ENCODE results near the gene SCRN3.

Gene SCRN3

GRCh38 chr2:174438146-174438886, 42.8 kb downstream of the SCRN3 start:
- H3K9me3 Mint-ChIP-seq: no peaks in the 10 kb centered on the region
- H3K27ac Mint-ChIP-seq: no peak overlapping the region
- no peak for DNase-seq (ENCODE audit: low spot score)
- H3K4me3 Mint-ChIP-seq: no peak overlapping the region
- no peaks in the 10 kb centered on the region for H3K4me1 Mint-ChIP-seq (ENCODE audit: low read depth)
- H3K36me3 Mint-ChIP-seq (ENCODE audit: low read depth): peaks cover 5% of the 10 kb centered on the region
- no peaks in the 10 kb centered on the region for H3K27me3 Mint-ChIP-seq (ENCODE audit: low read depth)

GRCh38 chr2:174439323-174439722, 43.8 kb downstream of the SCRN3 start:
- Mint-ChIP-seq H3K36me3 (ENCODE audit: low read depth) (peaks cover 5% of the 10 kb centered on the region), H3K9me3 (no peaks in the 10 kb centered on the region), H3K4me3 (no peak overlapping the region), H3K4me1 (ENCODE audit: low read depth) (no peaks in the 10 kb centered on the region), H3K27me3 (ENCODE audit: low read depth) (no peaks in the 10 kb centered on the region), H3K27ac (no peak overlapping the region)
- DNase-seq (ENCODE audit: low spot score): no peak

- Mint-ChIP-seq H3K27me3 (ENCODE audit: low read depth) (no peaks in the 10 kb centered on the region), H3K4me1 (ENCODE audit: low read depth) (no peaks in the 10 kb centered on the region), H3K27ac (no peak overlapping the region), H3K4me3 (no peak overlapping the region), H3K36me3 (ENCODE audit: low read depth) (peaks cover 7% of the 10 kb centered on the region), H3K9me3 (no peaks in the 10 kb centered on the region)
- DNase-seq (ENCODE audit: low spot score): no peak
Observed at GRCh38 chr2:174439950-174440349, 44.4 kb downstream of the SCRN3 start.

GRCh38 chr2:174442546-174443510, 47.3 kb downstream of the SCRN3 start:
- no peaks in the 10 kb centered on the region for H3K4me1 Mint-ChIP-seq (ENCODE audit: low read depth)
- H3K4me3 Mint-ChIP-seq: no peak overlapping the region
- H3K9me3 Mint-ChIP-seq: no peaks in the 10 kb centered on the region
- DNase-seq (ENCODE audit: low spot score): no peak
- peaks cover 11% of the 10 kb centered on the region for H3K36me3 Mint-ChIP-seq (ENCODE audit: low read depth)
- no peak overlapping the region for H3K27ac Mint-ChIP-seq
- H3K27me3 Mint-ChIP-seq (ENCODE audit: low read depth): no peaks in the 10 kb centered on the region

- no peaks in the 10 kb centered on the region for H3K27me3 Mint-ChIP-seq (ENCODE audit: low read depth)
- no peaks in the 10 kb centered on the region for H3K9me3 Mint-ChIP-seq
- no peak overlapping the region for H3K4me3 Mint-ChIP-seq
- H3K27ac Mint-ChIP-seq: no peak overlapping the region
- no peaks in the 10 kb centered on the region for H3K4me1 Mint-ChIP-seq (ENCODE audit: low read depth)
- DNase-seq (ENCODE audit: low spot score): no peak
- H3K36me3 Mint-ChIP-seq (ENCODE audit: low read depth): peaks cover 12% of the 10 kb centered on the region
Observed at GRCh38 chr2:174444761-174445160, 49.2 kb downstream of the SCRN3 start.

- H3K27ac Mint-ChIP-seq: no peak overlapping the region
- H3K4me1 Mint-ChIP-seq (ENCODE audit: low read depth): peaks cover 4% of the 10 kb centered on the region
- H3K27me3 Mint-ChIP-seq (ENCODE audit: low read depth): no peaks in the 10 kb centered on the region
- H3K36me3 Mint-ChIP-seq (ENCODE audit: low read depth): peaks cover 15% of the 10 kb centered on the region
- no peaks in the 10 kb centered on the region for H3K9me3 Mint-ChIP-seq
- H3K4me3 Mint-ChIP-seq: no peak overlapping the region
- DNase-seq (ENCODE audit: low spot score): no peak
Observed at GRCh38 chr2:174445248-174445647, 49.7 kb downstream of the SCRN3 start.

- H3K4me1 Mint-ChIP-seq (ENCODE audit: low read depth): peaks cover 8% of the 10 kb centered on the region
- DNase-seq (ENCODE audit: low spot score): no peak
- H3K36me3 Mint-ChIP-seq (ENCODE audit: low read depth): peaks cover 14% of the 10 kb centered on the region
- H3K27ac Mint-ChIP-seq: no peak overlapping the region
- H3K4me3 Mint-ChIP-seq: no peak overlapping the region
- H3K9me3 Mint-ChIP-seq: no peaks in the 10 kb centered on the region
- H3K27me3 Mint-ChIP-seq (ENCODE audit: low read depth): no peaks in the 10 kb centered on the region
Observed at GRCh38 chr2:174446531-174446930, 51.0 kb downstream of the SCRN3 start.

- H3K9me3 Mint-ChIP-seq: no peaks in the 10 kb centered on the region
- no peak overlapping the region for H3K27ac Mint-ChIP-seq
- no peak for DNase-seq (ENCODE audit: low spot score)
- H3K4me3 Mint-ChIP-seq: no peak overlapping the region
- H3K27me3 Mint-ChIP-seq (ENCODE audit: low read depth): no peaks in the 10 kb centered on the region
- H3K36me3 Mint-ChIP-seq (ENCODE audit: low read depth): peaks cover 12% of the 10 kb centered on the region
- peaks cover 8% of the 10 kb centered on the region for H3K4me1 Mint-ChIP-seq (ENCODE audit: low read depth)
Observed at GRCh38 chr2:174449033-174449432, 53.5 kb downstream of the SCRN3 start.

- Mint-ChIP-seq H3K9me3 (no peaks in the 10 kb centered on the region), H3K4me3 (no peak overlapping the region), H3K27me3 (ENCODE audit: low read depth) (no peaks in the 10 kb centered on the region), H3K4me1 (ENCODE audit: low read depth) (peaks cover 8% of the 10 kb centered on the region), H3K36me3 (ENCODE audit: low read depth) (peaks cover 8% of the 10 kb centered on the region), H3K27ac (no peak overlapping the region)
- DNase-seq (ENCODE audit: low spot score): no peak
Observed at GRCh38 chr2:174450021-174450816, 54.7 kb downstream of the SCRN3 start.

GRCh38 chr2:174454566-174454965, 59.0 kb downstream of the SCRN3 start:
- Mint-ChIP-seq H3K27ac (no peak overlapping the region), H3K36me3 (ENCODE audit: low read depth) (peaks cover 7% of the 10 kb centered on the region), H3K4me1 (ENCODE audit: low read depth) (peaks cover 8% of the 10 kb centered on the region), H3K27me3 (ENCODE audit: low read depth) (no peaks in the 10 kb centered on the region), H3K9me3 (no peaks in the 10 kb centered on the region), H3K4me3 (no peak overlapping the region)
- no peak for DNase-seq (ENCODE audit: low spot score)

- H3K36me3 Mint-ChIP-seq (ENCODE audit: low read depth): peaks cover 5% of the 10 kb centered on the region
- H3K9me3 Mint-ChIP-seq: no peaks in the 10 kb centered on the region
- H3K4me3 Mint-ChIP-seq: no peak overlapping the region
- no peaks in the 10 kb centered on the region for H3K27me3 Mint-ChIP-seq (ENCODE audit: low read depth)
- H3K27ac Mint-ChIP-seq: no peak overlapping the region
- DNase-seq (ENCODE audit: low spot score): no peak
- no peaks in the 10 kb centered on the region for H3K4me1 Mint-ChIP-seq (ENCODE audit: low read depth)
Observed at GRCh38 chr2:174461221-174461620, 65.7 kb downstream of the SCRN3 start.

- H3K27me3 Mint-ChIP-seq (ENCODE audit: low read depth): no peaks in the 10 kb centered on the region
- H3K9me3 Mint-ChIP-seq: no peaks in the 10 kb centered on the region
- DNase-seq (ENCODE audit: low spot score): no peak
- no peak overlapping the region for H3K27ac Mint-ChIP-seq
- no peaks in the 10 kb centered on the region for H3K4me1 Mint-ChIP-seq (ENCODE audit: low read depth)
- H3K36me3 Mint-ChIP-seq (ENCODE audit: low read depth): peaks cover 5% of the 10 kb centered on the region
- H3K4me3 Mint-ChIP-seq: no peak overlapping the region
Observed at GRCh38 chr2:174465327-174465726, 69.8 kb downstream of the SCRN3 start.

GRCh38 chr2:174473796-174474195, 78.3 kb downstream of the SCRN3 start:
- H3K27ac Mint-ChIP-seq: no peak overlapping the region
- H3K36me3 Mint-ChIP-seq (ENCODE audit: low read depth): no peaks in the 10 kb centered on the region
- no peak overlapping the region for H3K4me3 Mint-ChIP-seq
- no peaks in the 10 kb centered on the region for H3K9me3 Mint-ChIP-seq
- DNase-seq (ENCODE audit: low spot score): no peak
- H3K4me1 Mint-ChIP-seq (ENCODE audit: low read depth): no peaks in the 10 kb centered on the region
- H3K27me3 Mint-ChIP-seq (ENCODE audit: low read depth): peaks cover 9% of the 10 kb centered on the region

GRCh38 chr2:174477759-174478158, 82.2 kb downstream of the SCRN3 start:
- no peaks in the 10 kb centered on the region for H3K9me3 Mint-ChIP-seq
- H3K27me3 Mint-ChIP-seq (ENCODE audit: low read depth): peaks cover 7% of the 10 kb centered on the region
- no peak overlapping the region for H3K27ac Mint-ChIP-seq
- DNase-seq (ENCODE audit: low spot score): no peak
- peaks cover 11% of the 10 kb centered on the region for H3K36me3 Mint-ChIP-seq (ENCODE audit: low read depth)
- H3K4me1 Mint-ChIP-seq (ENCODE audit: low read depth): no peaks in the 10 kb centered on the region
- no peak overlapping the region for H3K4me3 Mint-ChIP-seq
